K562 (cell line): Measurements from ENCODE around the gene CTTNBP2NL. TPM values are rescaled to one million over a fixed set of nuclear protein-coding genes. Genes with fewer than 3 reads are reported as not detected.

ENCODE experiments used
- GATAD2B ChIP-seq: fragments of 450-650 bp; IDR thresholded peaks from 2 replicates; pipeline ENCODE4 v1.6.1; 2017; ENCODE audit warnings: mild to moderate bottlenecking, borderline replicate concordance
- GMEB1 ChIP-seq: fragments of 250-450 bp; sonication (Bioruptor Pico); IDR thresholded peaks from 2 replicates; pipeline ENCODE4 v1.4.0; 2020; ENCODE audit warnings: mild to moderate bottlenecking
- TEAD4 ChIP-seq, 2 experiments: sonication (generic) in 1 of 2; formaldehyde crosslinking in 1 of 2; IDR thresholded peaks; 2 replicates each; pipeline versions ENCODE4 v1.6.1 to v1.8.0; 2012 to 2022; ENCODE audit warnings: borderline replicate concordance in 1 of 2, inconsistent platforms in 1 of 2, low read length in 1 of 2, mild to moderate bottlenecking in 1 of 2, missing genetic modification reagents in 1 of 2
- ZNF318 ChIP-seq, 2 experiments: fragments of 450-650 bp; IDR thresholded peaks; 2 replicates each; pipeline ENCODE4 v1.6.1; 2016; ENCODE audit warnings: mild to moderate bottlenecking in 2 of 2, borderline replicate concordance in 1 of 2, low read depth in 1 of 2, moderate library complexity in 1 of 2
- polyA plus RNA-seq, 8 experiments: library from polyadenylated mRNA; depleted of rRNA in 4 of 8; stranded (reverse) in 5 of 8; unstranded in 3 of 8; fragments of >200 nt; fragmentation: Nextera tagmentation in 2 of 8; fragmentation: Illumina TruSeq in 1 of 8; extraction: Ambion mirVana in 2 of 8; extraction: Trizol in 1 of 8; gene quantifications; 2 replicates each; pipeline versions ENCODE4 v1.2.1 to v1.2.3, GENCODE V29; 2011 to 2014; ENCODE audit warnings: inconsistent platforms in 1 of 8, missing spikeins in 1 of 8
- total RNA-seq, 7 experiments: library from RNA; depleted of rRNA in 6 of 7; stranded (reverse); fragments of >200 nt in 6 of 7; fragmentation: Illumina TruSeq in 2 of 7; extraction: Trizol in 2 of 7; gene quantifications; 2 replicates each; pipeline versions ENCODE4 v1.2.1 to v1.2.3, GENCODE V29; 2011 to 2021; ENCODE audit warnings: low replicate concordance in 1 of 7

CTTNBP2NL gene
- total and polyA plus RNA-seq, 9 of the 15 experiments (the other 6 are each of a cell fraction or from before 2014, with no cell fraction given), result 0.27 to 1.4 (median 0.62) TPM

GRCh38 chr1:112461200-112461871 is 65.3 kb downstream of the CTTNBP2NL start (continued):
- TF ChIP-seq GATAD2B, result 0 out of 2 replicates have a peak, but pooled peaks have one; percentile 32
- 0 out of 2 replicates have a peak, but pooled peaks have one; percentile 14 for TF ChIP-seq GMEB1 (CRISPR knock-in tag)
- TF ChIP-seq TEAD4 (IDR thresholded peaks at IDR 0.05; ENCODE audit: low read length), result 0 out of 2 replicates have a peak, but pooled peaks have one; percentile 30
- no peak for TF ChIP-seq TEAD4 (CRISPR knock-in tag; IDR thresholded peaks at IDR 0.05; ENCODE audit: borderline replicate concordance)
- TF ChIP-seq ZNF318 (IDR thresholded peaks at IDR 0.05; ENCODE audit: borderline replicate concordance in 1 of 2, low read depth in 1 of 2), result no peak
